ENCODE results near the gene MRAP.

Gene MRAP

GRCh38 chr21:32298658-32299081 is at the start of gene MRAP:
Gene MRAP (plus strand): TSS chr21:32298855. CDS start chr21:32298972, 117 bp downstream.
- no peak within 1 kb of the TSS for H3K4me3 ChIP-seq (ENCODE audit: low read depth, low read length)
- DNase-seq (ENCODE audit: low read depth, low spot score): no peak
- ChIA-PET POLR2A (no interaction called here), CTCF (interaction anchor here (1.1 to 1.3 kb wide), 2 partner anchors 8 to 20 kb away, joined by 4 to 5 read pairs; partner anchors contain the start of gene MIS18A)
- TF ChIP-seq CTCF (IDR thresholded peaks at IDR 0.05; ENCODE audit: insufficient read depth, low read length, missing control alignments): no peak

GRCh38 chr21:32249511-32250280 is 49.0 kb upstream of the MRAP start:
- no peak for DNase-seq (ENCODE audit: low read depth, low spot score)
- POLR2A ChIA-PET: no interaction called here
- H3K4me3 ChIP-seq (ENCODE audit: low read depth, low read length): no peak overlapping the region
- TF ChIP-seq CTCF (IDR thresholded peaks at IDR 0.05; ENCODE audit: insufficient read depth, low read length, missing control alignments): no peak
- CTCF ChIA-PET: interaction anchor here (2.0 to 2.3 kb wide), 2 partner anchors 377 to 383 kb away, joined by 8 to 15 read pairs; partner anchors contain the start of gene HUNK

GRCh38 chr21:32252136-32252535 is 46.5 kb upstream of the MRAP start:
- DNase-seq (ENCODE audit: low read depth, low spot score): no peak
- no peak overlapping the region for H3K4me3 ChIP-seq (ENCODE audit: low read depth, low read length)
- POLR2A ChIA-PET: no interaction called here
- CTCF ChIA-PET: interaction anchor here (1.1 to 2.0 kb wide), 2 partner anchors 10 to 386 kb away, joined by 3 to 13 read pairs; no protein-coding TSS in a partner anchor
- TF ChIP-seq CTCF (IDR thresholded peaks at IDR 0.05; ENCODE audit: insufficient read depth, low read length, missing control alignments): no peak

- TF ChIP-seq CTCF (IDR thresholded peaks at IDR 0.05; ENCODE audit: insufficient read depth, low read length, missing control alignments): no peak
- POLR2A ChIA-PET: no interaction called here
- no peak overlapping the region for H3K4me3 ChIP-seq (ENCODE audit: low read depth, low read length)
- CTCF ChIA-PET: interaction anchor here (0.9 to 2.0 kb wide), 4 partner anchors 12 to 467 kb away, joined by 3 to 13 read pairs (median 8); partner anchors contain the start of gene HUNK
- DNase-seq (ENCODE audit: low read depth, low spot score): peak; percentile 24
Measured at GRCh38 chr21:32253215-32253641, 45.4 kb upstream of the MRAP start.

GRCh38 chr21:32256251-32256650 is 42.4 kb upstream of the MRAP start:
- CTCF ChIA-PET: interaction anchor here (1.0 to 9.3 kb wide), 8 partner anchors 8 to 470 kb away, joined by 3 to 302 read pairs (median 10); partner anchors contain the start of gene HUNK
- no peak overlapping the region for H3K4me3 ChIP-seq (ENCODE audit: low read depth, low read length)
- DNase-seq (ENCODE audit: low read depth, low spot score): no peak
- POLR2A ChIA-PET: no interaction called here
- TF ChIP-seq CTCF (IDR thresholded peaks at IDR 0.05; ENCODE audit: insufficient read depth, low read length, missing control alignments): no peak

- ChIA-PET POLR2A (no interaction called here), CTCF (interaction anchor here (0.6 to 9.3 kb wide), 25 partner anchors 9 to 633 kb away, joined by 3 to 302 read pairs (median 5); partner anchors contain the start of gene HUNK)
- DNase-seq (ENCODE audit: low read depth, low spot score): peak; percentile 65
- no peak overlapping the region for H3K4me3 ChIP-seq (ENCODE audit: low read depth, low read length)
- no peak for TF ChIP-seq CTCF (IDR thresholded peaks at IDR 0.05; ENCODE audit: insufficient read depth, low read length, missing control alignments)
Measured at GRCh38 chr21:32256873-32257620, 41.6 kb upstream of the MRAP start.
